Renal pelvis (tissue), 12 donors: ENCODE data around the gene SUCO. TPM values are rescaled to one million over a fixed set of nuclear protein-coding genes. Genes with fewer than 3 reads are reported as not detected.
"Not testable (repeated sequence)": the region's sequence is repeated elsewhere in the genome, so short reads cannot be mapped to it uniquely, and the experiment has no call there.

Source experiments
- DNase-seq: peaks from one replicate; pipeline ENCODE4 v3.0.0-alpha.2; 2013
- long read RNA-seq, 16 experiments: transcript quantifications; one replicate each; lab custom pipeline, GENCODE V29; 2026
- polyA plus RNA-seq, 3 donors: library from polyadenylated mRNA; unstranded; fragments of 120-200 nt; gene quantifications; one replicate each; pipeline ENCODE4 v1.2.1, GENCODE V29; 2013; ENCODE audit not compliant: insufficient read length in 3 of 3

Gene SUCO, protein sequence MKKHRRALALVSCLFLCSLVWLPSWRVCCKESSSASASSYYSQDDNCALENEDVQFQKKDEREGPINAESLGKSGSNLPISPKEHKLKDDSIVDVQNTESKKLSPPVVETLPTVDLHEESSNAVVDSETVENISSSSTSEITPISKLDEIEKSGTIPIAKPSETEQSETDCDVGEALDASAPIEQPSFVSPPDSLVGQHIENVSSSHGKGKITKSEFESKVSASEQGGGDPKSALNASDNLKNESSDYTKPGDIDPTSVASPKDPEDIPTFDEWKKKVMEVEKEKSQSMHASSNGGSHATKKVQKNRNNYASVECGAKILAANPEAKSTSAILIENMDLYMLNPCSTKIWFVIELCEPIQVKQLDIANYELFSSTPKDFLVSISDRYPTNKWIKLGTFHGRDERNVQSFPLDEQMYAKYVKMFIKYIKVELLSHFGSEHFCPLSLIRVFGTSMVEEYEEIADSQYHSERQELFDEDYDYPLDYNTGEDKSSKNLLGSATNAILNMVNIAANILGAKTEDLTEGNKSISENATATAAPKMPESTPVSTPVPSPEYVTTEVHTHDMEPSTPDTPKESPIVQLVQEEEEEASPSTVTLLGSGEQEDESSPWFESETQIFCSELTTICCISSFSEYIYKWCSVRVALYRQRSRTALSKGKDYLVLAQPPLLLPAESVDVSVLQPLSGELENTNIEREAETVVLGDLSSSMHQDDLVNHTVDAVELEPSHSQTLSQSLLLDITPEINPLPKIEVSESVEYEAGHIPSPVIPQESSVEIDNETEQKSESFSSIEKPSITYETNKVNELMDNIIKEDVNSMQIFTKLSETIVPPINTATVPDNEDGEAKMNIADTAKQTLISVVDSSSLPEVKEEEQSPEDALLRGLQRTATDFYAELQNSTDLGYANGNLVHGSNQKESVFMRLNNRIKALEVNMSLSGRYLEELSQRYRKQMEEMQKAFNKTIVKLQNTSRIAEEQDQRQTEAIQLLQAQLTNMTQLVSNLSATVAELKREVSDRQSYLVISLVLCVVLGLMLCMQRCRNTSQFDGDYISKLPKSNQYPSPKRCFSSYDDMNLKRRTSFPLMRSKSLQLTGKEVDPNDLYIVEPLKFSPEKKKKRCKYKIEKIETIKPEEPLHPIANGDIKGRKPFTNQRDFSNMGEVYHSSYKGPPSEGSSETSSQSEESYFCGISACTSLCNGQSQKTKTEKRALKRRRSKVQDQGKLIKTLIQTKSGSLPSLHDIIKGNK (N-terminal part only)
- polyA plus RNA-seq = 10 to 100 TPM; 51.4 to 65.4 (median 59.9) TPM
- long read RNA-seq, donor 1, partial matches to known transcripts = 6 of 12 reads
- long read RNA-seq, donor 1, other reads (novel, unspliced or antisense) = 5 of 12 reads
- long read RNA-seq, donor 2, partial matches to known transcripts = 0 of 3 reads
- long read RNA-seq, donor 2, other reads (novel, unspliced or antisense) = 0 of 3 reads
- long read RNA-seq, donor 3, partial matches to known transcripts = 5 of 5 reads
- long read RNA-seq, donor 3, other reads (novel, unspliced or antisense) = 0 of 5 reads
- long read RNA-seq, donor 4 = 0 reads
- long read RNA-seq, donor 5 = 0 reads
- long read RNA-seq, donor 6, partial matches to known transcripts = 25 of 27 reads
- long read RNA-seq, donor 6, other reads (novel, unspliced or antisense) = 0 of 27 reads
- long read RNA-seq, donor 7, partial matches to known transcripts = 0 of 4 reads
- long read RNA-seq, donor 7, other reads (novel, unspliced or antisense) = 0 of 4 reads
- long read RNA-seq, donor 8, partial matches to known transcripts = 0 of 1 reads
- long read RNA-seq, donor 8, other reads (novel, unspliced or antisense) = 0 of 1 reads
- long read RNA-seq, donor 9, partial matches to known transcripts = 5 of 6 reads
- long read RNA-seq, donor 9, other reads (novel, unspliced or antisense) = 0 of 6 reads
- long read RNA-seq, donor 10, partial matches to known transcripts = 10 of 16 reads
- long read RNA-seq, donor 10, other reads (novel, unspliced or antisense) = 0 of 16 reads
- long read RNA-seq, donor 11, partial matches to known transcripts = 7 of 9 reads
- long read RNA-seq, donor 11, other reads (novel, unspliced or antisense) = 0 of 9 reads
- long read RNA-seq, donor 12, partial matches to known transcripts = 42 of 46 reads
- long read RNA-seq, donor 12, other reads (novel, unspliced or antisense) = 0 of 46 reads
- long read RNA-seq, donor 13, partial matches to known transcripts = 0 of 1 reads
- long read RNA-seq, donor 13, other reads (novel, unspliced or antisense) = 0 of 1 reads
- long read RNA-seq, donor 14 = 0 reads
- long read RNA-seq, donor 15, partial matches to known transcripts = 6 of 7 reads
- long read RNA-seq, donor 15, other reads (novel, unspliced or antisense) = 0 of 7 reads
- long read RNA-seq, donor 16, partial matches to known transcripts = 24 of 24 reads
- long read RNA-seq, donor 16, other reads (novel, unspliced or antisense) = 0 of 24 reads

DNA sequence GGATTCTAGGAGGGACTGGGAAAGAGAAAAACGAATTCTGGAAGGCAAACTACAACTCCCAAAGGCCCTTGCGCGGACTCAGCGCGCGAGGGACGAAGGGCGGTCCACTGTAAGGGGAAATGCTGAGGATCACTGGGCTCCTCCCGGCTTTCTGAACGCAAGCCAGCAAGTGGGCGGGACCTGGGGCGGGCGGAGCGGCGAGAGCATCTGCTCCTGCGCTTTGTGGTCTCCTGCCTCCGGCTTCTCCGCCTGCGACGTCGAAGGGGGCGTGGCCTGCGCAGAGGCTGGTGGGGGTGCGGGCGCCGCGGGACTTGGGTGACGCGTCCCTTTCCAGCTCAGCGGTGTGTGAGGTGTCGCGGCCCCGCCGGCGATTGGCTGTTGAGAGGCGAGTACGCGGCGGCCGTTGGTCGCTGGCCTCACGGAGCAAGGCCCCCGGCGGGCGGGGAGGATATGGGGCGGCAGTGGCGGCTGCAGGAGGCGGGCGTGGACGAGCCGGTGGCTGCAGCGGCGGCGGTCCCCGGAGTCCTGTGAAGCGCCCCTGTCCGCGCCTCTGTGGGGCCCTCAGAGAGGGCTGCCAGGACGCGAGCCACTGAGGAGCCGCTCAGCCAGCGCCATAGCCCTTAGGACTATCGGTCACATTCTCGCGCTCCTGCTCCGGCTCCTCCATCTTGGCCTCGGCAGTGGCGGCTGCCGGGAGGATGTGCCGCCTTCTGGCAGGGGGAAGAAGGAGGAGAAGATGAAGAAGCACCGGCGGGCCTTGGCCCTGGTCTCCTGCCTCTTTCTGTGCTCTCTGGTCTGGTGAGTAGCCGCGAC, at the start of gene SUCO:
TSS of gene SUCO (plus strand) at position 451 of the 813 bp plus-strand sequence. CDS start at position 737, 286 bp downstream.
- peak; percentile 99 for DNase-seq

DNA sequence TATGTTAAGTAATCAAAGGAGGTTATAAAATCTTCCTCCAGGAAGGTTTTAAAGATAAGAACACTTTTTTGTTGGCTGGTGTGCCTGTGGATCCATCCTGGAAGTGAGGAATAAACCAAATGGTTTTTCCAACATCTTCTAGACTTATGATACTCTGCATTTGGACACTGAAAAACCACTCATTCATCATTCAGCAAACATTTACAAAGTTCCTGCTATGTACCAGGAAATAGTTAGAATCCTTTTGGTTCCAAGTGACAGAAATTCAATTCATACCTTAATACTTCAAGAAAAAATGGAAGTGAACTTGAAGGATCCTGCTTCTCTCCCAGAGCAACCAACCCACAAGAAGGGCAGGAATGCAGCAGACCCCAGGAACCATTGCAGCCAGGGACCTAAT, 49.5 kb upstream of the SUCO start:
- no peak for DNase-seq

DNA sequence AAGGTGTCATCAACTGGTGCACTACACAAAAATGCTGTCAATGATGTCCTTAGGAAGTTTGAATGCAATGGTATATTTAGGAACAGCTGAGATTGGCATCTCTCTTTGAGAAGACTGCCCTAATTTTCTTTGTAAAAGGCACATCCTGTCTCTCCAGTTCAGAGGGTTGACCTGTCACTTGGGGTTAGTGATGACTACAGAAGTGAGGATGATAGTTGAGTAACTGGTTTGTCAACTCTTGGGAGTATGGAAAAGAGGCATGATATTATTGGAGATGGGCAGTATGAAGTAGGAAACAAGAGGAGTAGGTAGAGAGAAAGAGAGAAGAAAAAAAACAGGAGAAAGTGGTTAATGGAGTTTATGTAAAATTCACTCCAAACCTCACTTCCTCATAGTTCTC, 48.7 kb upstream of the SUCO start:
- DNase-seq = no peak

DNA sequence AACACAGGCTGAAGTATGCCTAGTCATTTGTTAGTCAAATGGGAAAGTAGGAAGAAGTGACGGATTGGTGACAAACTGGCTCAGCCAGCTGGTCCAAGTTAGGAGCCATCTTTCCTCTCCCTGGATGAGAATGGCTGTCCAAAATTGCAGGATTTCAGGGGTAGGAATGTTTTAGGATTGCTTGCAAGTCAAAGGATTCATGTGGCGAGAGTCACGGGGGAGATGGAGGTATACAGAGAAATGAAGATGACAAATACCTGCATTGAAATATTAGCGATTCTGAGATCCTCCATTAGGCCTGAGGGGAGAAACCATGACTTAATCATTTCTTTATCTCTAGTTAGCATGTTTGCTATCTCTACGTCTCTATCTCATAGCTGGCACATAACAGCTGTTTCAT, 47.3 kb upstream of the SUCO start:
- no peak for DNase-seq

DNA sequence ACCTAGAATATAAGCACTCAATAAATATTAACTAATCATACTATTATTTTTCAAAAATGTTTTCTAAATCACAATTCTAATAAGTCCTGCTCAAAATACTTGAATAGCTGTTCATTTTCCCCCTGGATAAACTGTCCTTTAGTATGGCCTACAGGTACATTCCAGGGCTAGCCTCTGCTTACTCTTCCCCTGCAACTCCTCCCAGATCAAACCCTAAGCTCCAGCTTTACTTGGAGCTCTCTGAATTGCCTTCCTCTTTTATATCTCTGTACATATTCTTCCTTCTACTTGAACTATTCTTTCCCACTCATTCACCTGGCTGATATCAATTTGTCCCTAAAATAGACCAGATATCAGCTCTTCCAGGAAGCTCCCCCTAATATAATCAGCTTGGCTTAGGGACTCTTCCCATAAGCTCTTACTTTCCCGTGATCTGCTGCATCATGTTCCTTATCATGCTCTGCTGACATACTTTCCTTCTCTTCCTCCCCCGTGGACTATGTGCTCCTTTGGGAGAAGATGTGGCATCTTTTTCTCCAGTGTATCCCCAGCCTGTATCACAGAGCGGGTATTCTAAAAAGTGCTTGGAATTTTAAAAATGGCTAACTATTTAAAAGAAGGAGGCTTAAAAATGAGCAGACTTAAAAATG, 46.0 kb upstream of the SUCO start:
- no peak for DNase-seq

DNA sequence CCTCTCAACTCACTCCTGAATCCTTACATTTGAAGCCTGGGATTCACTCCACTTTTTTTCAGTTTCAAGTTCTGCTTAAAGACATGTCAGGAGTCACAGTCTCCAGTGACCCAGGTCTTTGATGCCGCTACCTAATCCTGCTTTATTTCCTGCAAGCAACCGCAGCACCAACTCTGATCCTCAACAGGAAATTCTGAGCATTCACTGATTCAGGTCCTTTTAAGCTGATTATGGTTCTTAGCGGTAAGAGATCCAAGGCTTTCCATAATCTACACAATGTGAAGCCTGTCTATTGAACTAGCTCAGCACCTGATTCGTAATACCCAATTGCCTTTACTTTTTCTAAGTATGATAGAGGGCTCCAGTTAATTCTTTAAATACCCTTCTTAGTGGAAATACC, 45.4 kb upstream of the SUCO start:
- no peak for DNase-seq

DNA sequence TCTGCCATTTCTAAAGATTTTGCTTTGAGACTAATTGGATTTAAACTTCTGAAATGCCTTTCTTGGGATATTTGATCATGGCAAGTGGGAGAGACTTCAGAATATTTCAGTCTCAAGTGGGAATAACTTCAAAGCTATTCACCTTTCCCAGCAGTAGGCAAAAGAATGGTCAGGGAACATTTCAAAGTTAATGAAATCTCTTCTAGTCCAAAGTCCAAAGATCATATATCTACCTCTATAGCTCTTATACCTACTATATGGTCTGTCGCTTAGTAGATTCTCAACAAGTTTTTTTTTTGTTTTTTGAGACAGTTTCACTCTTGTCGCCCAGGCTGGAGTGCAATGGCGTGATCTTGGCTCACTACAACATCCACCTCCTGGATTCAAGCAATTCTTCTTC, 44.6 kb upstream of the SUCO start:
- DNase-seq = no peak

DNA sequence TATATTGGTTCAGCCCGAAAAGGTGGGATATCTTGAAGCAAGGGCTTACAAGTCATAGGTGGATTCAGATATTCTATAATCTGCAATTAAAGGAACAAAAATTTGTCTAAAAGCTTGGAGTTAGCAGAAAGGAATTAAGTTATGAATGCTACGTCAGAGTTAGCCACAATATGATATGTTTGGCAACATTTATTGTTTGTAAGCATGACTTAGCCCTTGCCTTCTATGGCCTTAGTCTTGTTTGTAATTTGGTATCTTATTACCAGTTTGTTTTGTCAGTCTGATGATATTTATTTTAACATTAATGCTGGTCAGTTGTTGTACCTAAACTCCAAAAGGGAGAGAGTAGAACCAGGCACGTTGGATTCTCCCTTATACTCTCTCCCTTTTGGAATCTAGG, 43.1 kb upstream of the SUCO start:
- no peak for DNase-seq

DNA sequence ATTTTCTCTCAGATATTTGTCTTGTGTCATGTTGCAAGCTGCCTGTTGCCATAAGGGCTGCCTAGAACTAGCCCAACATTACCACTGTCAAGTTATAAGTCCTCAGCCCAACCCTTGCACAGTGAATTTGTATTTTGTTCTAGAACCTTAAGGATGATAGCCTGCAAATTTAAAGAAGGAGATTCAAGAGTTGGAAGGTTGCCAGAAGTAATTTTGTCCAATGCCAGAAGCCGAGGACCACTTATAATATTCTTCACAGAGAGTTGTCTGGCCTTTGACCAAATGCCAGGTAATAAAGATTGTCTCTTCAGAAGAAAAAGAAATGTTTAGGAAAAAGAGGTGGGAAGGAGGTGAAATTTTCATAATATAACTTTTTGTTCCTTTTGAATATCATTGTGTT, 40.5 kb upstream of the SUCO start:
- no peak for DNase-seq

DNA sequence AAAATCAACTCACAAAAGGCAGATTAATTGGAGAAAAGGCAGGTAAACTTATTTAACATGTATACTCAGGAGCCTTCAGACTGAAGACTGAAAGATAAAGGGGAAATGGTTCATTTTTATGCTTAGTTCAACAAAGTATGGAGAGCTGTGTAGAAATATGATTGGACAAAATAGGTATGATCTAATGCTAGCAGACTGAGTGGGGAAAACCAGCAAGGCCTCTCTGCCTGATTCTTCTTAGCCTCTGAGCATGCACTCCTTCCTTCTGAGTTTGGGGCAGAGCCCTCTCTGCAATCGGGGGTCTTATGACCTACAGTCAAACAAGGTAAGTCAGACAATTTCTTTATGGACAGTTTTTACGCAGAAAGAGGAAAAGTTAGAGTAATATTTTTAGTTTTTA, 38.8 kb upstream of the SUCO start:
- DNase-seq = no peak

DNA sequence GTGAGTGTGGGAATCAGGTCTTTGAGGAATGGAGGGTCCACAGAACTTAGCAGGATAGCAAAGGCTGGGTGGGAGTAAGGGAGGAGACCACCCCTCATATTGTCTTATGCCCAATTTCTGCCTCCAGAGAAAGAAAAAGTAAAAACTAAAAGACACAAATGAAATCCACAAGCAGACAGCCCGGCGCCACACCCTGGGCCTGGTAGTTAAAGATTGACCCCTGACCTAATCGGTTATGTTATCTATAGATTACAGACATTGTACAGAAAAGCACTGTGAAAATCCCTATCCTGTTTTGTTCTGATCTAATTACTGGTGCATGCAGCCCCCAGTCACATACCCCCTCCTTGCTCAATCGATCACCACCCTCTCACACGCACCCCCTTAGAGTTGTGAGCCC, 36.8 kb upstream of the SUCO start:
- not testable (repeated sequence) for DNase-seq

DNA sequence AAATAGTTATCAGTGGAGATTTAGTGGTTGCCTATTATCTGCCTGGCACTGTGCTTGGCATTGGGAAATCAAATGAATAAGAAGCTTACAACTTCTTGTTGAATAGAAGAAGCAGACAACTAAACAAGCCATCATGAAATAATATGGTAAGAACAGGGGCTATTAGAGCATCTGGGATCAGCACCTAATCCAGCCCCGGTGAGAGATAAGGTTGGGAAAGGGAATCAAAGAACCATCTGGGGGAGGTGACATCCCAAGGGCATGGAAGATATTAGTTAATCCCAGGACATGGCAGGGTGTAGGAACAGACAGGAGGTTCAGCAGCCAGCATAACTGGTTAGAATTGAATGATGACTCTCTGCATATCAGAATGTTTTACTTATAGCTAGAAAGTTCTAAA, 36.3 kb upstream of the SUCO start:
- DNase-seq = no peak

DNA sequence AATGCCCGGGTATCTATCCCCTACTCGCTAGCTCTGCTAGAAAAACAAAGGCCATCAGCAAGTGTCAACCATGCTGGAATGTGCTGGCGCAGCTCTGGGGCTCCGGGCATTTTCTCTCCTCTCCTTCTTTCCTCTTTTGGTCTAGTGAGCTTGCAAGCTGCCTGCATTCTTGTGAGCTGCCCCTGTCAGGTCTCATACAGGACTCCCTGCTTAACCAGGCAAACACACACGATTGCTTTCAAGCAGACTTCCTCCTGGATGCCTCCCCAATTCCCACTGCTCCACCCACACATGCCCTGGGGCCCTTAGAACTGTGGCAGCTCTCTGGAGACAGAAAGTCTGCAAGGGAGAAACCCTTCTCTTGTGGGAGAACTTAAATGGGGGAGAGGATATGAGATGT, 35.7 kb upstream of the SUCO start:
- DNase-seq = peak; percentile 60

DNA sequence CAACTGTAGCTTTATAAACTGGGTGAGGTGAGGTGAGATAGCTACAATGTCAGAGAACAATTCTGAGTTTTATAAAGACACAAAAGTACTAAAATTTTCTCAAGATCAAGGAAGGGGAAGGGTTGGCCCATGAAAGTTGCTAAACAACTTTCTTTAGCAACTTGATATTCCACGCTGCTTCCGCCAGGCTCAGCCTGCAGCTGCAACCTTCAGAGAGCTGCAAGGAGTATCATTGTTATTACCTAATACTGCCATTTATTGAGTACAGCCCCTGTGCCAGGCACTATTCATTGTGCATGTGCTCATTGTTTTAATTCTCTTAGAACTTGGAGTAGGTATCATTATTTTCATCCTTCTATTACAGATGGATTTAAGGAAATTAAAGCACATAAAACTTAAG, 34.1 kb upstream of the SUCO start:
- no peak for DNase-seq

DNA sequence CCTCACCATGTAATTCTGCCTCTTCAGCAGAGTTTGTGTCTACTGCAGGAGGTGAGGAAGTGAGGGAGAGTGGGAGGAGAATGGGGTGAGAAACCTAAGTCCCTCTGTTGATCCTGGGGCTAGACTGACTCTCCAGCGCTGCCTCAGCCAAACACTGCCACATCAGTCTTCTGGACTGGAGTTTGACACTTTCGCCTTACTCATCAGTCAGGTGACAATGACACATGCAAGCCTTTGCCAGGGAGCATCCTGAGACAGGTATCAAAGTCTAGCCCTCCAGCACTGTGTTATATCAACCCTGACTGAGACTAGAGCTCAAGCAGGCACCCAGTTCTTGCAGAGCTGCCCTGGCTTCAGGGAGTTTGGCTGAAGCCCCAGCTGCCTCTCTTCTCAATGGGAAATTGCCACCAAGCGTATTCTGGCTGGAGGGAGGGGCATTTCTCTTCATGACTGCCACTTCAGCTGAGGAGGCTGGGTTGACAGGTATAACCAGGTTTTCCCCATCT, 33.3 kb upstream of the SUCO start:
- no peak for DNase-seq

DNA sequence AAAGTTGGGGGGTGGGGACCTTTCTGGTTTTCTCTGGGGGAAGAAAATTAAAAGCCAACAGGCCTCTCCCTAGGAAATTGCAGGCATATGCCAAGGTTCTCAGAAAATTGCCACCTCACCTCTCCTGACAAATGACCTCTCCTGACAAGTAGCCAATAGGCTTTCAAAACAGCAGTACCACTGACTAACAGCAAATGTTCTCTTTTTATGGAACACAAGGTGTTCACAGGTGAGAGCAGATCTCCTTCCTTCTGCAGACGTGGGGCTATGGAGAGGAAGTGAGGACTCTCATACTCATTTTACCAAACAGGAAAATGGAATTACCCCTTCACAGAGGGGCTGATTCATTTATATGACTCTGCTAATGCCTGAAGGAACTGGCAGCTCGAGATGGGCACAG, 32.7 kb upstream of the SUCO start:
- no peak for DNase-seq

DNA sequence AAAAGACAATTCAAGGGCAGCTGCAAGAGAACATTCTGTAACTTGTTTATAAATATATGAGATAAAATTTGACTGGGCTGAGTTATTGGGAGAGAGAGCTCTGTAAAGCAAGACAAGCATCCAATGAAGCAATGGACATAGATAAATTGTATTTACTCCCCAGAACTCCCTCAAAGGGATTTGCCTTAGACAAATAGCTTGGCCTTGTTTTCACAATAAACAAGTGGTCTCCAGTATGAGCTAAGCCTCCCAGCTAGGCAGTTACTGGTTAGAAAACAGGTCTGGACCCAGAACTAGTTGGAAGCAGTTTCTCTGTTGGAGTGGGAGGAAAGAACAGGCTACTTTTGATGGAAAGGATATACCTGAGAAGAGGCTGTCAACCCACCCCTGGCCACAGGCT, 25.2 kb upstream of the SUCO start:
- no peak for DNase-seq

DNA sequence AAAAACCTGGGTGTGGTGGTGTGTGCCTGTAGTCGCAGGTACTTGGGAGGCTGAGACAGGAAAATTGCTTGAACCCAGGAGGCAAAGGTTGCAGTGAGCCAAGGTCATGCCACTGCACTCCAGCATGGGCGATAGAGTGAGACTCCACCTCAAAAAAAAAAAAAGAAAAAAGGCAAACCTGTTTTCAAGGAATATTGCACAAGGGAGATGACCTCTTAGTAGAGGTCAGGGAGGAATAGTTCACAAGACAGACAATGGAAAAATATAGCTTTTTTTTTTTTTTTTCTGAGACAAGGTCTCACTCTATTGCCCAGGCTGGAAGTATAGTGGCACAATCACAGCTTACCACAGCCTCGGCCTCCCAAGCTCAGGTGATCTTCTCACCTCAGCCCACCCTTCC, 22.5 kb upstream of the SUCO start:
- DNase-seq = no peak
